ENCODE data around the gene CPSF4. TPM values are rescaled to one million over a fixed set of nuclear protein-coding genes. Genes with fewer than 3 reads are reported as not detected.
A peak's percentile ranks its signal among the peaks of the same experiment; 100 is the strongest.

CPSF4 gene
- total RNA-seq, 1 donor from 2014 or later, result 40.5 TPM

DNA sequence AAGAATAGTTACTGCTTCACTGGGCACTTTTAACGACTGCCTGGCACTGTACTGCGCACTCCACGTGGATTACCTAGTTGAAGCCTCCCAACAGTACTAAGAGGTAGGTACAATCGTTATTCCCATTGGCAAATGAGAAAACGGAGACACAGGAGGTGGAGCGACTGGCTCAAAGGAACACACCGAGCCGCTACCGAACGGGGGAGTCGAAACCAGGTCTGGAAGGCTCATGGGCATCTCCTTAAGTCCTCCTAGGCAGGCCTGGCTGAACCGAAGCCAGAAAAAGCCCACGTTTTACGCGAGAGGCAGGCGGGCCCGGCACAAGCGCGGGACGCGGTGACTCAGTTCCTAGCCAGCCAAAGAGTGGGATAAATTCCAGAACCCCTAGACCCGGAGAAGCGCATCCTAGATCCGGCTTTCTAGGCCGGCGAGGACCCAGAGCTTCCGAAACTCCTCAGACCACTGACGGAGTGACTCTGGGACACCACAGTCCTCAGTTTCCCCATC lies 30.8 kb upstream of the CPSF4 start:
- peaks cover 37% of the 10 kb centered on the region for H3K27me3 Mint-ChIP-seq (ENCODE audit: unreplicated experiment)
- H3K36me3 Mint-ChIP-seq (ENCODE audit: low read depth, unreplicated experiment), result peaks cover 48% of the 10 kb centered on the region
- peak; percentile 24 for DNase-seq (ENCODE audit: low spot score)
- peak overlapping the region; percentile 100 for H3K27ac Mint-ChIP-seq (ENCODE audit: unreplicated experiment)
- peaks cover 35% of the 10 kb centered on the region for H3K4me1 Mint-ChIP-seq (ENCODE audit: unreplicated experiment)
- H3K9me3 Mint-ChIP-seq (ENCODE audit: unreplicated experiment), result no peaks in the 10 kb centered on the region
- peak overlapping the region; percentile 99 for H3K4me3 Mint-ChIP-seq (ENCODE audit: unreplicated experiment)
- TF ChIP-seq, protein P1, sequence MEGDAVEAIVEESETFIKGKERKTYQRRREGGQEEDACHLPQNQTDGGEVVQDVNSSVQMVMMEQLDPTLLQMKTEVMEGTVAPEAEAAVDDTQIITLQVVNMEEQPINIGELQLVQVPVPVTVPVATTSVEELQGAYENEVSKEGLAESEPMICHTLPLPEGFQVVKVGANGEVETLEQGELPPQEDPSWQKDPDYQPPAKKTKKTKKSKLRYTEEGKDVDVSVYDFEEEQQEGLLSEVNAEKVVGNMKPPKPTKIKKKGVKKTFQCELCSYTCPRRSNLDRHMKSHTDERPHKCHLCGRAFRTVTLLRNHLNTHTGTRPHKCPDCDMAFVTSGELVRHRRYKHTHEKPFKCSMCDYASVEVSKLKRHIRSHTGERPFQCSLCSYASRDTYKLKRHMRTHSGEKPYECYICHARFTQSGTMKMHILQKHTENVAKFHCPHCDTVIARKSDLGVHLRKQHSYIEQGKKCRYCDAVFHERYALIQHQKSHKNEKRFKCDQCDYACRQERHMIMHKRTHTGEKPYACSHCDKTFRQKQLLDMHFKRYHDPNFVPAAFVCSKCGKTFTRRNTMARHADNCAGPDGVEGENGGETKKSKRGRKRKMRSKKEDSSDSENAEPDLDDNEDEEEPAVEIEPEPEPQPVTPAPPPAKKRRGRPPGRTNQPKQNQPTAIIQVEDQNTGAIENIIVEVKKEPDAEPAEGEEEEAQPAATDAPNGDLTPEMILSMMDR (IDR thresholded peaks at IDR 0.05; ENCODE audit: unreplicated experiment), result no peak

DNA sequence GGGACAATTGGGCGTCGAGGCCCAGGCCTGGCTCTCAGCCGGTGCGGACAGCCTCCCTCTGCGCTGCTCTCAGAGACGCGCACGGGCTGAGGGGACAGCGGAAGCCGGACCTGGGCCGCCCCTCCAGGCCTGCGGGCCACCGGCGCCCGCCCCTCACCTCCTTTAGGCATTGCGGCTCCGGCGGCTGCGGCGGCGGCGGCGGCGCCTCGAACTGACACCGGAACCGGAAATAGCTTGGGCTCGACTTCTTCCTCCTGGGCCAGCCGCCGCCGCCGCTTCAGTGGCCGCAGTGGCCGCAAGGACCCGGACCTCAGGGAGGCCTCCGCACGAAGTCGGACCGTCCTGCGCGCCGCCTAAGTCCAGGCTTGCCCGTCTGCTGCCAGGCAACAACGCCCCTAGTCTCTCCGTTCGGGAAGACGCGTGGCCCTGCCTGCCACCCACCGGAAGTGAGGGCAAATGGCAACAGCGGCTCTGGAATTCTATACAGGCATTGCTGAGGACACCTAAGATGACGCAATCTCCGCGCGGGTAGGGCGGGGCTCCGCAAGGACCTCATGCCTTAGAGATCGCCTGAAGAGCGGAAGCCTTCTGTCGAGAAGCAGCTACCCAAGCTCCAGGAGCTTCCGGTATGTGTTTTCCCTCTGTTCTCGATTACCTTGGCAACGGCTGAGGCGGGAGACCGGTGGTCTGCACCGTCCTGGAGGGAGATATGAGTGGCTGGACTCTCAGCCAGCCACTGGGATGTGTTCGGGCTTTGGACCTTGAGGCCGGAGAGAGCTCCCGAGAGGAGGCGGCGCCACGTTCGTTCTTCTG lies 30.2 kb upstream of the CPSF4 start, which contains the start of the genes BUD31 and PDAP1:
Gene BUD31 (plus strand): TSS at position 591 of the 813 bp plus-strand sequence. CDS start 2,124 bp downstream, outside the sequence.
Gene PDAP1 (minus strand): TSS at position 219 of the 813 bp plus-strand sequence. CDS start 49 bp downstream, at position 170.
- Mint-ChIP-seq H3K36me3 (ENCODE audit: low read depth, unreplicated experiment) (peaks cover 48% of the 10 kb centered on the region), H3K9me3 (ENCODE audit: unreplicated experiment) (no peaks in the 10 kb centered on the region), H3K4me3 (ENCODE audit: unreplicated experiment) (peak within 1 kb of the TSS; percentile 99), H3K27ac (ENCODE audit: unreplicated experiment) (peak within 1 kb of the TSS; percentile 100), H3K27me3 (ENCODE audit: unreplicated experiment) (peaks cover 35% of the 10 kb centered on the region), H3K4me1 (ENCODE audit: unreplicated experiment) (peaks cover 35% of the 10 kb centered on the region)
- TF ChIP-seq, protein P1 (IDR thresholded peaks at IDR 0.05; ENCODE audit: unreplicated experiment), result no peak
- DNase-seq (ENCODE audit: low spot score), result peak; percentile 86

DNA sequence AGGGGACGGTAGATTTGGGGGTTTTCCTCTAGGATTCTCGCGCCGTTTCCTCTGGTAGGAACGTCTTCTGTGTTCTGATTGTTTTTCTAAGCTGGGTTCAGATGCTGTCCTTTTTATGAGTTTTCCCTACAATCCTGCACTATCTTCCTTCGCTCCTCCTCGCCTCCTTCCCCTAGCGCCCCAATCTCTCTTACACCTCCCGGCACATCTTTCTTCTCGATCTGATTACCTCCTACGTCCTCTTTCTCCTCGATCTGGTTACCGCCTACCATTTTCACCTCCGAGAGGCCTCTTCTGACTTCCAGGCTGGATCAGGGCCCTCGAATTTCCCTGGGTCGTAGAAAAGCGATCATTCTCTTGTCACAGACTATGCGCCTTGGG lies 29.6 kb upstream of the CPSF4 start:
- Mint-ChIP-seq H3K27ac (ENCODE audit: unreplicated experiment) (peak overlapping the region; percentile 100), H3K9me3 (ENCODE audit: unreplicated experiment) (no peaks in the 10 kb centered on the region), H3K4me1 (ENCODE audit: unreplicated experiment) (peaks cover 35% of the 10 kb centered on the region), H3K36me3 (ENCODE audit: low read depth, unreplicated experiment) (peaks cover 42% of the 10 kb centered on the region), H3K27me3 (ENCODE audit: unreplicated experiment) (peaks cover 31% of the 10 kb centered on the region), H3K4me3 (ENCODE audit: unreplicated experiment) (peak overlapping the region; percentile 99)
- DNase-seq (ENCODE audit: low spot score), result no peak
- TF ChIP-seq, protein P1 (IDR thresholded peaks at IDR 0.05; ENCODE audit: unreplicated experiment), result no peak

DNA sequence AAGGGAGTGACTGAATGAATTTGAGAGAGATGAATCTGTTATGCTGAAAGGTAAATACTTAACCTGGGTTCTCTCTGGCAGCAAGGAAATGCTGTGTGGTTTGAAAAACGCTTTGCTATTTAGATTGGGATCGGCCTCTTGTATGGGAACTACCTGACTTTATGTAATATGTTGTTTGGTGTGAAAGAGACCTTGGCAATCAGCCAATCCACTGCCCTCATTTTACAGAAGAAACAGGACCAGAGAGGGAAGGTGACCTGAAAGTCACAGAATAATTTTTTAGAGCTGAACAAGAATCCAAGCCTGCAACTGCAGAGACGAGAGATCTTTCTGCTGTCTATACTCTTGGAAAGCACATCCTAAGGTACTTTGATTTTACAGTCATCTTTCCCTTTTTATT lies 28.9 kb upstream of the CPSF4 start:
- Mint-ChIP-seq H3K4me3 (ENCODE audit: unreplicated experiment) (peak overlapping the region; percentile 99), H3K4me1 (ENCODE audit: unreplicated experiment) (peaks cover 35% of the 10 kb centered on the region), H3K36me3 (ENCODE audit: low read depth, unreplicated experiment) (peaks cover 38% of the 10 kb centered on the region), H3K27me3 (ENCODE audit: unreplicated experiment) (peaks cover 29% of the 10 kb centered on the region), H3K27ac (ENCODE audit: unreplicated experiment) (peak overlapping the region; percentile 100), H3K9me3 (ENCODE audit: unreplicated experiment) (no peaks in the 10 kb centered on the region)
- TF ChIP-seq, protein P1 (IDR thresholded peaks at IDR 0.05; ENCODE audit: unreplicated experiment), result no peak
- DNase-seq (ENCODE audit: low spot score), result no peak

DNA sequence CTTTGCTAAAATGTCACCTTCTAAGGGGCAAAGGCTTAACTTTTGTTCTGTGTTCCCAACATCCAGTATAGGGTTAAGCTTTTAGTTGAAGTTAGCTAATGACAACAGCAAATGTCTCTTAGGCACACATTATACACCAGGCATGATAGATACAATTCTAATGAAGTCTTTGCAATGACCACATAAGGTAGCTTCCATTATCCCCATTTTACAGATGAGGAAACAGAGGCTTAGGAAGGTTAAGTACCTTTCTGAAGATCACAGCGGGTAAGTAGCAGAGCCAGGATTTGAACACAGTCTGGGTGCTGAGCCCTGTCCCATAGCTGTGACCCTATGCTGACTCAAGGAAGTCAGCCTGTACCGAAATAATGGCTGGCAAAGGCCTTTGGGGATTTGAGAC lies 28.1 kb upstream of the CPSF4 start:
- Mint-ChIP-seq H3K9me3 (ENCODE audit: unreplicated experiment) (no peaks in the 10 kb centered on the region), H3K4me1 (ENCODE audit: unreplicated experiment) (peaks cover 35% of the 10 kb centered on the region), H3K27me3 (ENCODE audit: unreplicated experiment) (peaks cover 29% of the 10 kb centered on the region), H3K4me3 (ENCODE audit: unreplicated experiment) (peak overlapping the region; percentile 99), H3K36me3 (ENCODE audit: low read depth, unreplicated experiment) (peaks cover 44% of the 10 kb centered on the region), H3K27ac (ENCODE audit: unreplicated experiment) (peak overlapping the region; percentile 100)
- no peak for DNase-seq (ENCODE audit: low spot score)
- TF ChIP-seq, protein P1 (IDR thresholded peaks at IDR 0.05; ENCODE audit: unreplicated experiment), result no peak
